Panc1 (cell line): ENCODE results near the gene CERKL.

ENCODE experiments used
- CTCF ChIP-seq: fragments of 450-650 bp; IDR thresholded peaks from 2 replicates; pipeline ENCODE4 v1.5.1; 2017; ENCODE audit warnings: mild to moderate bottlenecking
- POLR2AphosphoS5 ChIP-seq: IDR thresholded peaks from 2 replicates; pipeline ENCODE4 v1.6.1; 2012; ENCODE audit warnings: mild to moderate bottlenecking, low read depth, low read length, moderate library complexity

DNA sequence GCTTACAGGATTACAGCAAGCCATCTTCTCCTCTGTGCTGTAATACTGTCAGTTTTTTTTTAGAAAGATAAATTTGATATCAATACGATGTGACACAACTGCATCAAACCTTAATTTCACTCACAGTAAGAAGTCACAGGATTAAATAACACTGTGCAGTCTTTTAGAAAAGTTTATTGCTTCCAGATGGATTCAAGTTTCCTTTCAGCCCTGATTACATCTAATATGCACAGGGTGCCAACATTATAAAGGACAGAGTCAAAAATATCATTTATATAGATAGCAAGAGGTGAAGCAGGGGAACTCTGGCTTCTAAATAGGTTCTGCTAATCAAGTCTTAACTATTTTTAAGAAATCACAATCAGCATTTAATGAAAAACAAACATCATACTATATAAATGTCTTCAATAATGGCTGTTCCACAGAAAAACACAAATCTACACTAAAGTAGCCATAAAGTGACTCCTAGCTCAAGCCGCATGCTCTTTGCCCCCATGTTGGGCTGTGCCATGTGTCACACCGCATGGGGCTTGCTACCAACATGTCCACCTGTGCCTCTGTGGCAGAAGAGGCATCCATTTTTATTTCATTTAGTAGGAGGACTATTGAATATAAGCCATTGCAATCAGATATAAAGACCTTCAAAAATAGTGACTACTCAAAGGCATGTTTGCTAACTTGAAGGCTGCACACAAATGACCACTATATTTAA is 35.0 kb downstream of the CERKL start:
- TF ChIP-seq CTCF (no peak), POLR2AphosphoS5 (no peak)
